Kidney (tissue), 14 donors: ENCODE measurements around the gene KIAA1755. TPM values are rescaled to one million over a fixed set of nuclear protein-coding genes. Genes with fewer than 3 reads are reported as not detected.

Experiments used
- DNase-seq, 5 donors: peaks; one replicate each; pipeline ENCODE4 v3.0.0-alpha.2; 2013 to 2020
- FAIRE-seq: peaks from 2 replicates; lab custom pipeline; 2012; peaks lifted over from hg19 to GRCh38; lab: Jason Lieb, UNC
- H3K27ac ChIP-seq, 2 donors: one replicate each; pipeline ENCODE4 v1.7.0; 2013; ENCODE audit warnings: low read depth in 2 of 2, low read length in 2 of 2, inconsistent platforms in 1 of 2
- H3K27me3 ChIP-seq: one replicate; pipeline ENCODE4 v1.7.1; 2013; ENCODE audit warnings: low read length, inconsistent platforms; ENCODE audit not compliant: control insufficient read depth, insufficient read depth
- H3K36me3 ChIP-seq, 3 donors: one replicate each; pipeline versions ENCODE4 v1.7.0 to v1.7.1; 2013; ENCODE audit warnings: low read length in 3 of 3, control low read depth in 1 of 3, inconsistent platforms in 1 of 3; ENCODE audit not compliant: insufficient read depth in 3 of 3, control insufficient read depth in 2 of 3
- H3K4me1 ChIP-seq, 3 donors: one replicate each; pipeline versions ENCODE4 v1.7.0 to v1.7.1; 2013; ENCODE audit warnings: low read length in 3 of 3, inconsistent platforms in 1 of 3, low read depth in 1 of 3; ENCODE audit not compliant: control insufficient read depth in 2 of 3, insufficient read depth in 2 of 3
- H3K4me3 ChIP-seq, 3 donors: one replicate each; pipeline versions ENCODE4 v1.7.0 to v1.8.1; 2013; ENCODE audit warnings: low read length in 3 of 3, control low read depth in 1 of 3, inconsistent platforms in 1 of 3
- H3K9ac ChIP-seq, 3 donors: one replicate each; pipeline versions ENCODE4 v1.7.0 to v1.7.1; 2013; ENCODE audit warnings: low read length in 3 of 3, control low read depth in 1 of 3, inconsistent platforms in 1 of 3
- H3K9me3 ChIP-seq, 3 donors: one replicate each; pipeline versions ENCODE4 v1.7.0 to v1.7.1; 2013; ENCODE audit warnings: low read length in 3 of 3, control low read depth in 1 of 3, inconsistent platforms in 1 of 3; ENCODE audit not compliant: control insufficient read depth in 2 of 3, insufficient read depth in 1 of 3
- intact Hi-C: fragments of 100-400 bp; cut with DNase I; formaldehyde crosslinking; loops from one replicate; pipeline ENCODE4 v1.11.1; 2022
- polyA plus RNA-seq: library from polyadenylated mRNA; stranded (reverse); fragments of 350-450 nt; fragmentation: Illumina TruSeq; extraction: RNeasy Lipid Tissue Mini Kit (QIAGEN cat#74804); gene quantifications from one replicate; pipeline ENCODE4 v1.2.3, GENCODE V29; 2014; ENCODE audit warnings: low read depth, low replicate concordance; ENCODE audit not compliant: insufficient read depth
- total RNA-seq: library from RNA; stranded (reverse); fragmentation: NEBNext Ultra II Directional; extraction: Animal tissue kit (Norgen Biotek cat#: 25700); gene quantifications from one replicate; pipeline ENCODE4 v1.2.1, GENCODE V29; 2021
- TF ChIP-seq, protein P1 (sequence below): IDR thresholded peaks from 3 replicates; pipeline ENCODE4 v1.5.1; 2012; ENCODE audit warnings: mild to moderate bottlenecking, moderate library complexity, borderline replicate concordance; ENCODE audit not compliant: insufficient read depth; ENCODE audit errors: extremely low read depth
- donor health status: control.
- donor health status: control.
- donor health status: control.
- donor health status: control.
- donor health status: control.
- donor health status: DM: yes; HTN: yes; CAD: no.
- donor health status: Normal renal cell carcinoma (clear cell type).

KIAA1755 gene
- total and polyA plus RNA-seq, 2 donors from 2014 or later, result 1.5 to 5.1 TPM

- Histone ChIP-seq H3K36me3 (no peaks in the 10 kb centered on the region), H3K27me3 (no peaks in the 10 kb centered on the region), H3K4me1 (peaks cover 0 to 4% (median 0%) of the 10 kb centered on the region in 3 donors), H3K27ac (no peak overlapping the region), H3K9me3 (no peaks in the 10 kb centered on the region), H3K4me3 (no peak overlapping the region), H3K9ac (no peak overlapping the region)
- DNase-seq (peak in 2 of 5 donors; percentile 73 to 89), FAIRE-seq (no peak)
- intact Hi-C loops, result no loop called here
- TF ChIP-seq, protein P1, sequence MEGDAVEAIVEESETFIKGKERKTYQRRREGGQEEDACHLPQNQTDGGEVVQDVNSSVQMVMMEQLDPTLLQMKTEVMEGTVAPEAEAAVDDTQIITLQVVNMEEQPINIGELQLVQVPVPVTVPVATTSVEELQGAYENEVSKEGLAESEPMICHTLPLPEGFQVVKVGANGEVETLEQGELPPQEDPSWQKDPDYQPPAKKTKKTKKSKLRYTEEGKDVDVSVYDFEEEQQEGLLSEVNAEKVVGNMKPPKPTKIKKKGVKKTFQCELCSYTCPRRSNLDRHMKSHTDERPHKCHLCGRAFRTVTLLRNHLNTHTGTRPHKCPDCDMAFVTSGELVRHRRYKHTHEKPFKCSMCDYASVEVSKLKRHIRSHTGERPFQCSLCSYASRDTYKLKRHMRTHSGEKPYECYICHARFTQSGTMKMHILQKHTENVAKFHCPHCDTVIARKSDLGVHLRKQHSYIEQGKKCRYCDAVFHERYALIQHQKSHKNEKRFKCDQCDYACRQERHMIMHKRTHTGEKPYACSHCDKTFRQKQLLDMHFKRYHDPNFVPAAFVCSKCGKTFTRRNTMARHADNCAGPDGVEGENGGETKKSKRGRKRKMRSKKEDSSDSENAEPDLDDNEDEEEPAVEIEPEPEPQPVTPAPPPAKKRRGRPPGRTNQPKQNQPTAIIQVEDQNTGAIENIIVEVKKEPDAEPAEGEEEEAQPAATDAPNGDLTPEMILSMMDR, result no peak
Observed at GRCh38 chr20:38270869-38271605, 10.5 kb upstream of the KIAA1755 start.

DNA sequence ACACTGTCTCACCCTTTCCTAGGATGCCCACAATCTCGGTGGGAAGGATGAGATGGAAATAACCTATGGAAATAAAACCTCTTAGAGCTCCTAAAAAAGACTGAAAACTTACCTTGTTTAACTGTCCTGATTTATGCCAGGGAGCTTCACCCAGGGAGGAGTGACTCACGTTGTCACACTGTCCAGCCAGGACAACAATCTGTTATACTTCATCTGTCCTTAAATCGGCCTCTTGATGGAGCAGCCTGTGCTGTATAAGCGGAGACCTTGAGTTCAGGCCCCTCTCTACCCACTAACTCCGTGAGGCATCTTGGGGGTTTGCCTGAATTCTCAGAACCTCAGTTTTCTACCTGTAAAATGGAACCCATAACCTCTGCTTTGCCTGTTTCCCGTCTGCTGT is 9.2 kb upstream of the KIAA1755 start:
- H3K4me1 ChIP-seq, result peaks cover 0 to 4% (median 0%) of the 10 kb centered on the region in 3 donors
- H3K27me3 ChIP-seq, result no peaks in the 10 kb centered on the region
- H3K27ac ChIP-seq, result no peak overlapping the region
- no peak for DNase-seq
- no peak for FAIRE-seq
- H3K36me3 ChIP-seq, result no peaks in the 10 kb centered on the region
- intact Hi-C loops, result no loop called here
- H3K9ac ChIP-seq, result no peak overlapping the region
- TF ChIP-seq, protein P1, result no peak
- no peak overlapping the region for H3K4me3 ChIP-seq
- H3K9me3 ChIP-seq, result no peaks in the 10 kb centered on the region

DNA sequence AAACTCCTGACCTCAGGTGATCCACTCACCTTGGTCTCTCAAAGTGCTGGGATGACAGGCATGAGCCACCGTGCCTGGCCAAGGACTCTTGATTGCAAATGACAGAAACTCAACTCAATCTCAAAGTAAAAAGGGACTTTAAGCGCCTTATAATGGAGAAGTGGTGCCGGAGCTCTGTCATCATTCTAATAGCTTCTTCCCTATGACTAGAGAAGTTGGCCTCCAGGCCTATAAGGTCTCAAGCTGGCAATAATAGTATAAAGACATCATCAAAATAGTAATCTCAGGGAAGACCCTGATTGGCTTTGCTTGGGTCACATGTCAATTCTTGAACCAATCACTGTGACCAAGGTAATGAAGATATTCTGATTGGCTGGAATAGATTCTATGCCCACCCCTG is 8.5 kb upstream of the KIAA1755 start:
- TF ChIP-seq, protein P1, result no peak
- Histone ChIP-seq H3K4me3 (no peak overlapping the region), H3K27ac (no peak overlapping the region), H3K4me1 (peaks cover 0 to 4% (median 0%) of the 10 kb centered on the region in 3 donors), H3K27me3 (no peaks in the 10 kb centered on the region), H3K9me3 (no peaks in the 10 kb centered on the region), H3K9ac (no peak overlapping the region), H3K36me3 (no peaks in the 10 kb centered on the region)
- intact Hi-C loops, result no loop called here
- FAIRE-seq (no peak), DNase-seq (no peak)
